GM15510 (cell line): ENCODE results near the gene ZNF660.

ENCODE experiments used
- POLR2A ChIP-seq: IDR thresholded peaks from 3 replicates; pipeline ENCODE4 v1.6.1; 2011; ENCODE audit warnings: borderline replicate concordance; ENCODE audit not compliant: insufficient read length; ENCODE audit errors: extremely low read depth

The ZNF660 gene

GRCh38 chr3:44628716-44629115, 44.0 kb downstream of the ZNF660 start:
- TF ChIP-seq POLR2A: no peak

- no peak for TF ChIP-seq POLR2A
Observed at GRCh38 chr3:44632193-44632592, 47.4 kb downstream of the ZNF660 start.

- no peak for TF ChIP-seq POLR2A
Observed at GRCh38 chr3:44642337-44642736, 57.6 kb downstream of the ZNF660 start.

- no peak for TF ChIP-seq POLR2A
Observed at GRCh38 chr3:44643024-44643423, 58.3 kb downstream of the ZNF660 start.

- TF ChIP-seq POLR2A: no peak
Observed at GRCh38 chr3:44647771-44648170, 63.0 kb downstream of the ZNF660 start.

- TF ChIP-seq POLR2A: peak; percentile 58
Observed at GRCh38 chr3:44648564-44649229, 63.9 kb downstream of the ZNF660 start, which contains the start of gene ZNF35. TSS of gene ZNF35 (plus strand) at chr3:44648732. CDS start at chr3:44651068, 2,336 bp downstream.
